ENCODE data around the gene OCA2. TPM values are rescaled to one million over a fixed set of nuclear protein-coding genes. Genes with fewer than 3 reads are reported as not detected.

OCA2 gene
- total and polyA plus RNA-seq, 2 of the 8 experiments (the other 6 are each of a cell fraction or from before 2014, with no cell fraction given), result 0.20 TPM

- WGBS, 2 experiments (ENCODE audit: extremely low coverage in 1 of 2, insufficient coverage in 1 of 2, insufficient read length in 1 of 2, insufficient replicate concordance in 2 of 2, low coverage in 1 of 2, low lambda C conversion rate in 2 of 2, missing lambda C conversion rate in 1 of 2), result 91% methylated on average over 4 of the region's 4 CpGs; no CpG with 5 or more reads in 1 of the 2 experiments
- TF ChIP-seq SIRT6 (IDR thresholded peaks at IDR 0.05; ENCODE audit: low read length), result no peak
- no peak for TF ChIP-seq POU5F1 (IDR thresholded peaks at IDR 0.05; ENCODE audit: low read depth, low read length)
- TF ChIP-seq ATF2 (IDR thresholded peaks at IDR 0.05; ENCODE audit: low read length), result no peak
- TF ChIP-seq NANOG (IDR thresholded peaks at IDR 0.05; ENCODE audit: insufficient read depth, low read depth, low read length, poor library complexity, severe bottlenecking), result no peak
- no peak for TF ChIP-seq HDAC6 (IDR thresholded peaks at IDR 0.05; ENCODE audit: low read depth, low read length)
- no peak for TF ChIP-seq USF2 (IDR thresholded peaks at IDR 0.05; ENCODE audit: low read length)
- no peak for TF ChIP-seq CHD2 (IDR thresholded peaks at IDR 0.05; ENCODE audit: low read length)
- TF ChIP-seq RNF2 (IDR thresholded peaks at IDR 0.05; ENCODE audit: borderline replicate concordance, low read depth, low read length, missing control alignments, poor library complexity, severe bottlenecking), result no peak
- TF ChIP-seq GTF2F1 (IDR thresholded peaks at IDR 0.05; ENCODE audit: borderline replicate concordance, low read depth, low read length), result no peak
- no peak for TF ChIP-seq KDM4A (IDR thresholded peaks at IDR 0.05; ENCODE audit: low read depth, low read length, severe bottlenecking)
- no peak for TF ChIP-seq TEAD4 (IDR thresholded peaks at IDR 0.05; ENCODE audit: low read depth, low read length)
- no peak for TF ChIP-seq CHD1 (IDR thresholded peaks at IDR 0.05; ENCODE audit: low read depth, low read length)
- Histone ChIP-seq H3K36me3 (ENCODE audit: control insufficient read depth in 2 of 4, insufficient read depth in 4 of 4, low read length in 3 of 4) (no peaks in the 10 kb centered on the region), H3K79me1 (ENCODE audit: low read depth, low read length) (no peaks in the 10 kb centered on the region), H4K8ac (ENCODE audit: extremely low read depth, insufficient read depth, low read length) (no peak overlapping the region), H3K23ac (ENCODE audit: insufficient read length) (no peak overlapping the region), H3K4me3 (ENCODE audit: extremely low read depth in 1 of 4, insufficient read depth in 2 of 4, low read depth in 3 of 4, low read length in 4 of 4) (no peak overlapping the region), H3K14ac (ENCODE audit: insufficient read length) (no peak overlapping the region), H2BK15ac (ENCODE audit: low read length) (no peak overlapping the region), H3K4me1 (replicated peaks in 1 of 4; ENCODE audit: control insufficient read depth in 3 of 4, insufficient read depth in 4 of 4, low read length in 3 of 4) (no peaks in the 10 kb centered on the region), H2AFZ (ENCODE audit: low read length) (no peak overlapping the region), H2BK20ac (ENCODE audit: low read length) (no peak overlapping the region), H3K9me3 (ENCODE audit: insufficient read depth in 2 of 2, low read depth in 1 of 2, low read length in 1 of 2) (no peaks in the 10 kb centered on the region), H3K4ac (replicated peaks; ENCODE audit: insufficient read length, low read depth, low read length) (no peak overlapping the region), H2BK5ac (ENCODE audit: low read depth, low read length) (no peak overlapping the region), H4K91ac (replicated peaks; ENCODE audit: insufficient read length, low read length) (no peak overlapping the region), H3K4me2 (ENCODE audit: insufficient read depth in 1 of 2, low read depth in 2 of 2, low read length in 2 of 2) (no peak overlapping the region), H3K56ac (replicated peaks; ENCODE audit: insufficient read length, low read depth, low read length) (no peak overlapping the region), H3K79me2 (ENCODE audit: control insufficient read depth in 1 of 2, insufficient read depth in 2 of 2, low read length in 2 of 2) (no peaks in the 10 kb centered on the region), H3K27me3 (replicated peaks in 1 of 4; ENCODE audit: control insufficient read depth in 3 of 4, extremely low read depth in 1 of 4, insufficient read depth in 3 of 4, low read length in 3 of 4) (no peaks in the 10 kb centered on the region), H2BK12ac (ENCODE audit: low read depth, low read length) (no peak overlapping the region), H4K5ac (ENCODE audit: insufficient read length, low read depth, low read length) (no peak overlapping the region), H2AK5ac (ENCODE audit: low read depth, low read length) (no peak overlapping the region), H3K18ac (ENCODE audit: extremely low read depth, low read length) (no peak overlapping the region), H2BK120ac (replicated peaks; ENCODE audit: low read depth, low read length) (no peak overlapping the region), H3K9ac (replicated peaks in 1 of 4; ENCODE audit: extremely low read depth in 1 of 4, low read depth in 3 of 4, low read length in 3 of 4) (no peak overlapping the region), H3K27ac (ENCODE audit: low read depth, low read length) (no peak overlapping the region), H3K23me2 (ENCODE audit: low read depth, low read length) (no peaks in the 10 kb centered on the region), H4K20me1 (replicated peaks in 1 of 2; ENCODE audit: control insufficient read depth in 1 of 2, insufficient read depth in 2 of 2, low read length in 2 of 2) (no peaks in the 10 kb centered on the region)
- FAIRE-seq (no peak), DNase-seq (ENCODE audit: low read depth in 1 of 2, low spot score in 2 of 2) (no peak)
- POLR2A ChIA-PET (ENCODE audit: partially characterized antibody), result no interaction called here
- CTCF ChIA-PET (ENCODE audit: partially characterized antibody), result interaction anchor here (1.1 to 1.2 kb wide), 3 partner anchors 28 to 133 kb away, joined by 3 to 4 read pairs (median 3); no protein-coding TSS in a partner anchor
Observed at GRCh38 chr15:27977696-27978095, 121.4 kb downstream of the OCA2 start.

All from H1 (cell line).